GM18519 (cell line): Measurements from ENCODE around the gene WDR27.

Source experiments
- ATAC-seq: cut with Tn5 transposase; IDR thresholded peaks from one replicate; pipeline ENCODE4 v1.9.1; 2021; ENCODE audit warnings: mild to moderate bottlenecking, moderate library complexity; ENCODE audit not compliant: unreplicated experiment, low FRiP score

Gene WDR27

GRCh38 chr6:169643521-169643920, 58.3 kb downstream of the WDR27 start:
- ATAC-seq, result no peak

DNA sequence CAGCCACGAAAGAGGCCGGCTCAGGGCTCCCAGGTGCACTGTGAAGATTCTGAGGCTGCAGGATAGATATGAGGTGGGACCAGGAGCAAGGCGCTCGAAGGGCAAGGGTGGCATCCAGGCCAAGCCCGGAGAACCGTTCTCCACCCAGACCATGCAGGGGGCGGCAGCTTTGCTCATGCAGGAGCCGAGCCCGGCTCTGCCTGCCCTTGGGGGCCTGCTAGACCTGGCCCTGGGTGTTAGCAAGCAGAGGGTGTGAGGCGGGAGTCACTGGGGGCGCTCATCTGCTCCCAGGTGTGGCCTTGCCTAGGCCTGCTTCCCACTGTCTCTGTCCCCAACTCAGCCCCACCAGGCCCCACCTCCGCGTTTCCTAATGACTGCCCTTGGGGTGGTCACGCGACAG, 59.4 kb downstream of the WDR27 start:
- no peak for ATAC-seq

DNA sequence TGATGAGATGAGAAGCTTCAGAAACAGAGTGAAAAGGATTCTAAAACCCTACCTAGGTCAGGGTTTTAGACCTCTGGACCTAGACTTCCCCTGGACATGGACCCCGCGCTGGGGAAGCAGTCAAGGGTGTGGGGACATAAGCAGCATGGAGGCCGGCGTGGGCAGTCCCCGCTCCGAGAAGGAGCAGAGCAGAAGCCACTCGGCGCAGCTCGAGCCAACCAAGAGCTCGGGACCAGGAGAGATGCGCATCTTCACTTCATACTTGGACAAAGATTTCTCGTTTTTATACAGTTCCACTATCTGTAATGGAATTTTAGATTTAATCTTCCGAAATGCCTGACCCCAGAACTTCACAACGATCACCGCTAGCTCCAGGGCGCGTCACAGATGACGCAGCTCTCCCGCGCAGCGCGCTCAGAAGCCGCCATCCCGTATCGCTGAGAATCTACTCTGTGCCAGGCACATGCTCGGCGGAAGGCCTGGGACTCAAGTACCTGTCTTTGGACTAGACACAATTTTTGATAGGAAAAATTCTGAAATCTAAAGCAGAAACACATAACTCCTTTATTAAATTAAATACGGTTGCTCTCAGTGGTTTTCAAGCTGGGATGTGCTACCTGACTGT, 60.3 kb downstream of the WDR27 start:
- ATAC-seq, result no peak

DNA sequence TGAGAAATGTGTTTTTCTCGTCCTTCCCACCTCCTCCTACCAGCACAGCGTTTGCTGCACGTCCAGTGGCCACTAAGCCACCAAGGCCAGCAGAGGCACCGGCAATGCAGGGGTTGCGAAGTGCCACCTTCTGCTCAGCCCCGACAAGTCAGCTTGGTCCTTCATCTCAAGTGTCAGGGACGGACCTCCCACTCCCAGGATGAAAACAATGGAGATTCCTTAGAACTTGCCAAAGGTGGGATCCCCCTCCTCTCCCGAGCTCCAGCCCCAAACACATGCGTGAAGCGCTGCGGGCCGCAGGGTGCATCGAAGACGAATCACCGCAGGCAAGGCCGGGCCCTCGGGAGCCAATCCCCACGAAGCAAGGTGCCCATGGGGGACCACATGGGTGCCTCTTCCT, 60.8 kb downstream of the WDR27 start:
- ATAC-seq, result no peak

GRCh38 chr6:169640351-169640852, 61.4 kb downstream of the WDR27 start:
- ATAC-seq, result no peak

DNA sequence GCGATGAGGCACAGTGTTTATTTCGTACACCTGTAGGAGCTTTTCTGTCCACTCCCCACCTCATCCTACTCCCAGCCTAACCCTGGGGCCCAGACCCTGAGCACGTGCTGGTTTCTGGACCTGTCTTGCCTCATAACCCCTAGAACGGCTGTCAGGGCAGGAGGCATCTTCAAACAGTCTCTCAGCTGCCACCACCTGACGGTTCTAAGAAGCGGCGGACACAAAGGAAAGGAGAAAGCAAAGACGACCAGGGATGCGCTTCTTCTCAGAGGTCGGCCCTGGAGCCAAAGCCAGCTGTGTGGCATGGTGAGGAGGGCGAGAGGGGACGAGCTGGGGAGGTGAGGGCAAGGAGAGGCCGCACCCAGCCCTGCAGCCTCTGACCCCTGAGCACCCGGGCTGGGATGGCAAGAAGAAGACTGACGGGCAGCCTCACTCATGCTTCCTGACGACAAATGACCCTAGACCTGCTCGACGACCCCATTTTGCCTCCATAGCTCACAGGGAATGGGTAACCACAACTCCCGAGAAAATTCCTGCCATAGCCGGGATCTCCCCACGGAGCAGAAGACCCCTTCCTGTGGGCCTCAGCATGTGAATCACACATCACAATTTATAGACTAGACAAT, 62.1 kb downstream of the WDR27 start:
- no peak for ATAC-seq

GRCh38 chr6:169638915-169639314, 62.9 kb downstream of the WDR27 start:
- no peak for ATAC-seq

- no peak for ATAC-seq
These were observed 63.4 kb downstream of the WDR27 start for GRCh38 chr6:169638388-169638787.

GRCh38 chr6:169635345-169635744, 66.5 kb downstream of the WDR27 start:
- no peak for ATAC-seq

GRCh38 chr6:169632841-169633240, 69.0 kb downstream of the WDR27 start:
- no peak for ATAC-seq

GRCh38 chr6:169629256-169629655, 72.6 kb downstream of the WDR27 start:
- ATAC-seq, result no peak

DNA sequence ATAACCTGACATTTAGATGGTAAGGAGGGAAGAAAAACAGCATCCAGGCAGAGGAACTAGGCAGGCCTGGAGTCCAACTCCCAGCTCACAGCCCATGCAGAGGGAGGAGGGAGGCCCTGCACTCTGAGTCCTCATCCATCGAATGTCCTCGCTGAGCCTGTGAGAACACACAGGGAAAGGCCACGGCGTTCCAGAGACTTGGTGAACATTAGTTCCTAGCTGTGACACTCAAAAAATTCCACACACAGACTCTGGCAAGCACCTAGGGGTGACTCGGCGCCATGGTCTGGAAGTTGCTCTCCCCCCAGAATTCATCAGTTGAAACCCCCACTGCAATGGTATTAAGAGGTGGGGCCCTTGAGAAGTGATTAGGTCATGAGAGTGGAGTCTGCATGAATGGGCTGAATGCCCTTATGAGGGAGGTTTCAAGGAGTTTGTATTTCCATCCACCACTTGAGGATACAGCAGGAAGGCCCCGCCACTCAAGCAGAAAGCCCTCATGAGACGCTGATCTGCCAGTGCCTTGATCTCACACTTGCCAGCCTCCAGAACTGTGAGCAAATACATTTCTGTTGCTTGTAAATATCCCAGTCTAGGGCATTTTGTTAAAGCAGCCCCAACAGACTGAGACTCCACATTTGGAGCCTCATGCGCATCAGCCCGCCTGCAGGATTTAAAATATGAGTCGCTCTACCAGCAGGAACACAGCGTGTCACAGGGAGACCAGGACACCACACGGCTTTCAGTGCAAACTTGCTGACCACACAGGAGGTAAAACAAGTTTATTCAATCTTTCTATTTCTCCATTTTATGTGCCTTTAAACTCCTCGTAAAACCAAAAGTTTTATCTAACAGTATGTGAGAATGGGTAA, 73.9 kb downstream of the WDR27 start:
- no peak for ATAC-seq

- ATAC-seq, result no peak
These were observed 75.2 kb downstream of the WDR27 start for GRCh38 chr6:169626649-169627048.

GRCh38 chr6:169626169-169626568, 75.7 kb downstream of the WDR27 start:
- ATAC-seq, result no peak

GRCh38 chr6:169625376-169625775, 76.5 kb downstream of the WDR27 start:
- ATAC-seq, result no peak

DNA sequence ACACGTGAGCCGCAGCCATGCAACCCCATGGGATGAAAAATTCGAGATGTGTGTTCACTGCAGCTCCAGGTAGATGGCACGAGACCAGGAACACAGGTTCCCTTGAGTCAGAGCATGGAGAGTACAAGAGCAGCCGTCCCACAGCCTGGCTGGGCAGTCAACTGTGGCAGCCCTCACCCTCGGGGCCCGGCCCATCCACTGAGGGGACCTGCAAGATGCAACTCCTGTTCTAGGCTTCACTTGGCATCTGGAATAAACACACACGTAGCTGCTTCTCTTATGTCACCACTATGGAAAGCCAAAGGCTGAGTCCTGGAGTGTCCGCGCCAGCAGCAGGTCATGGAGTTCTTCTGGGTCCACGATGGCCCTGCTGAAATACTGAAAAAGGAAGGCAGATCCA, 77.0 kb downstream of the WDR27 start:
- no peak for ATAC-seq

- no peak for ATAC-seq
These were observed 77.9 kb downstream of the WDR27 start for GRCh38 chr6:169623975-169624374.

DNA sequence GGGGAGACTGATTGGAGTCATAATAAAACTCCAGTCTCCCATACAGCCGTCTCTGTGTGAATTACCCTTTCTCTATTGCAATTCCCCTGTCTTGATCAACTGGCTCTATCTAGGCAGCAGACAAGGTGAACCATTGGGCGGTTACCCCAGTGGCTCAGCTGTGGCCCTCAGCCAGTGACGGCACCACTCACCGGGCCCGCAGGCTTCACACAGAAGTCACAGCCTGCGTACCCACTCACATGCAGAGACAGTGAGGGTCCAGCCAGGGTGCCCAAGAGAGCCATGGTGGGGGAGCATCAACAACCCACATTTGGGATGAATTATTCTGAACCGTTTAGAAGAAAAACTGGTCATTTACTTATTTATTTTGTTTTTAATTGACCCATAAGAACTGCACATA, 78.5 kb downstream of the WDR27 start:
- no peak for ATAC-seq

GRCh38 chr6:169622618-169623017, 79.2 kb downstream of the WDR27 start:
- no peak for ATAC-seq

GRCh38 chr6:169621311-169621710, 80.5 kb downstream of the WDR27 start:
- no peak for ATAC-seq
